Sigmoid colon (tissue), 7 donors: ENCODE data around the gene CD44. TPM values are rescaled to one million over a fixed set of nuclear protein-coding genes. Genes with fewer than 3 reads are reported as not detected.
A peak's percentile ranks its signal among the peaks of the same experiment; 100 is the strongest.

Experiments
- DNase-seq: peaks from one replicate; pipeline ENCODE4 v3.0.0-alpha.2; 2019
- H3K27ac ChIP-seq, 4 donors: fragments of 200-600 bp; sonication (generic); one replicate each; pipeline ENCODE4 v1.5.1; 2016 to 2019; ENCODE audit warnings: mild to moderate bottlenecking in 1 of 4
- H3K27me3 ChIP-seq, 3 donors: fragments of 200-600 bp; sonication (generic); one replicate each; pipeline ENCODE4 v1.5.1; 2019; ENCODE audit warnings: mild to moderate bottlenecking in 1 of 3
- H3K36me3 ChIP-seq, 4 donors: fragments of 200-600 bp; sonication (generic); one replicate each; pipeline ENCODE4 v1.5.1; 2016 to 2019
- H3K4me1 ChIP-seq, 4 donors: fragments of 200-600 bp; sonication (generic); one replicate each; pipeline ENCODE4 v1.5.1; 2017 to 2019
- H3K4me3 ChIP-seq, 4 donors: fragments of 200-600 bp; sonication (generic); one replicate each; pipeline ENCODE4 v1.5.1; 2017 to 2019; ENCODE audit warnings: mild to moderate bottlenecking in 2 of 4, moderate library complexity in 1 of 4
- H3K9me3 ChIP-seq, 4 donors: fragments of 200-600 bp in 3 of 4; sonication (generic) in 3 of 4; one replicate each; pipeline versions ENCODE4 v1.5.1 to v1.6.1; 2013 to 2019
- EP300 ChIP-seq, 4 donors: sonication (generic); formaldehyde crosslinking; IDR thresholded peaks; one replicate each; pipeline ENCODE4 v1.6.1; 2017; ENCODE audit warnings: antibody characterized with exemption in 4 of 4
- POLR2A ChIP-seq, 2 donors: fragments of 450-650 bp; IDR thresholded peaks; one replicate each; pipeline ENCODE4 v1.6.1; 2016; ENCODE audit warnings: antibody characterized with exemption in 2 of 2, mild to moderate bottlenecking in 2 of 2, moderate library complexity in 2 of 2
- POLR2AphosphoS5 ChIP-seq, 4 donors: sonication (generic); formaldehyde crosslinking; IDR thresholded peaks; one replicate each; pipeline ENCODE4 v1.6.1; 2017; ENCODE audit warnings: antibody characterized with exemption in 4 of 4
- WGBS, 2 donors: extraction: QIAGEN DNeasy Blood & Tissue Kit; methylation state at CpG; one replicate each; pipeline ENCODE4 v1.1.7; 2013; 5-methylcytosine and 5-hydroxymethylcytosine counted together
- intact Hi-C: fragments of 100-400 bp; cut with DNase I; formaldehyde crosslinking; loops from one replicate; pipeline ENCODE4 v1.15.1; 2023
- polyA plus RNA-seq, 3 donors: library from polyadenylated mRNA; stranded (reverse); fragments of 200-250 nt; gene quantifications; one replicate each; pipeline ENCODE4 v1.2.3, GENCODE V29; 2013
- total RNA-seq, 4 donors: library from RNA; depleted of rRNA; stranded (reverse); fragments of >200 nt; gene quantifications; one replicate each; pipeline ENCODE4 v1.1.0, GENCODE V29; 2016
- TF ChIP-seq, protein P1 (sequence below), 4 experiments: fragments of 450-650 bp in 3 of 4; fragments of 200-600 bp in 1 of 4; IDR thresholded peaks; one replicate each; pipeline ENCODE4 v1.5.1; 2016 to 2019; ENCODE audit warnings: antibody characterized with exemption in 4 of 4, mild to moderate bottlenecking in 3 of 4, moderate library complexity in 2 of 4
- donor health status: healthy with polysubstance abuse.
- donor health status: Bipolar disorder and iron deficiency.
- donor health status: healthy.

Gene CD44
- total and polyA plus RNA-seq, 7 donors, result 28.4 to 228 (median 76.4) TPM

DNA sequence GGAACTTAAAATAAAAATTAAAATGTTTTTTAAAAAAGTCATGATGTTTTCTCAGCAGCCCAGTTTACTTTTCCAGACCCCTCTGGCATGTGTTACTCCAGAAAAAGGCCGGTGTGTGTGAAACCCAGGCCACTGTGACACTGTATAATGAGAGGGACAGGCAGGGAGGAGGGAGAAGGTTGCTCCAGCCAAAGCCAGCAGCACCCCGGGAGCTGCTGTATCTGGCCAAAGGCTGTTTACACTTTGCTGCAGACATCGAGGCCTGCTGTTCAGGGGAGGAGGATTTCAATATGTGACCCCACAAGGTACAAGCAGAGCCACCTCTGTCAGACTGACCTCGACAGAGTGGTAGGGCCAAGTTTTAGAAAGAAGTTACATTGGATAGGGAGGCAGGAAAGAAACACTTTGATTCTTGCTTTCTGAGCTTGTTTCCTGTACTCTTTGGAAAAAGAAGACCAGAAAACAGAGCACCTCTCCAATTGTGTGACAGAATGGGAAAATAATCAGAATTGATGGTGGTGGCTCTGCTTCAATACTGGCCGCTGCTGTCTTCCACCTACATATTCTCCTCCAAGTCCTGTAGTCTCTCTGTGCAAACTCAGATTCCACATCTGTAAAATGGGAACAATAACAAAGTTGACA lies 41.0 kb upstream of the CD44 start:
- Histone ChIP-seq H3K9me3 (no peaks in the 10 kb centered on the region), H3K4me1 (peaks cover 0 to 48% (median 35%) of the 10 kb centered on the region in 4 donors), H3K4me3 (no peak overlapping the region), H3K36me3 (no peaks in the 10 kb centered on the region), H3K27ac (peak overlapping the region in 3 of 4 donors; percentile 77 to 90 (median 84)), H3K27me3 (no peaks in the 10 kb centered on the region)
- TF ChIP-seq EP300 (IDR thresholded peaks at IDR 0.05) (no peak), POLR2A (IDR thresholded peaks at IDR 0.05) (no peak), POLR2AphosphoS5 (IDR thresholded peaks at IDR 0.05) (no peak)
- TF ChIP-seq, protein P1, sequence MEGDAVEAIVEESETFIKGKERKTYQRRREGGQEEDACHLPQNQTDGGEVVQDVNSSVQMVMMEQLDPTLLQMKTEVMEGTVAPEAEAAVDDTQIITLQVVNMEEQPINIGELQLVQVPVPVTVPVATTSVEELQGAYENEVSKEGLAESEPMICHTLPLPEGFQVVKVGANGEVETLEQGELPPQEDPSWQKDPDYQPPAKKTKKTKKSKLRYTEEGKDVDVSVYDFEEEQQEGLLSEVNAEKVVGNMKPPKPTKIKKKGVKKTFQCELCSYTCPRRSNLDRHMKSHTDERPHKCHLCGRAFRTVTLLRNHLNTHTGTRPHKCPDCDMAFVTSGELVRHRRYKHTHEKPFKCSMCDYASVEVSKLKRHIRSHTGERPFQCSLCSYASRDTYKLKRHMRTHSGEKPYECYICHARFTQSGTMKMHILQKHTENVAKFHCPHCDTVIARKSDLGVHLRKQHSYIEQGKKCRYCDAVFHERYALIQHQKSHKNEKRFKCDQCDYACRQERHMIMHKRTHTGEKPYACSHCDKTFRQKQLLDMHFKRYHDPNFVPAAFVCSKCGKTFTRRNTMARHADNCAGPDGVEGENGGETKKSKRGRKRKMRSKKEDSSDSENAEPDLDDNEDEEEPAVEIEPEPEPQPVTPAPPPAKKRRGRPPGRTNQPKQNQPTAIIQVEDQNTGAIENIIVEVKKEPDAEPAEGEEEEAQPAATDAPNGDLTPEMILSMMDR (IDR thresholded peaks at IDR 0.05), result no peak
- 54 to 72% methylated on average over 5 of the region's 5 CpGs for WGBS, 2 donors
- intact Hi-C loops, result no loop called here
- DNase-seq, result no peak

DNA sequence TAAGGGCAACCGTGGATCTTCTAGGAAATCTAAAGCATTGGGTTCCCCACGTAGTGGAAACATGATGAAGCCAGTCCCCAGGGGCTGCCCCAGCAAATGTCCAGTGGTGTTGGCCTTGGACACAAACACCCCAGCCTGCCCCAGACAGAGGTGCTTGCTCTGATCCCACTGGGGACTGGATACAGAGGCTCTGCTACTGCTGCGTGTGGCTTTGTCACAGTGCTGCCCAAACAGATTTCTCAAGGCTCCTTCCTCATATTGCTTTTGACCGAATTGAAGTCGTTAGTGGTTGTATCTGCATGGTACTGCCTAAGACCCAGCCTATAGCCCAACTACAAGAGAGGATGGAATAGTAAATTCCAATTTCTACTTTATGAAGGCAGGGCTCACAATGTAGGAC lies 40.1 kb upstream of the CD44 start:
- TF ChIP-seq, protein P1 (IDR thresholded peaks at IDR 0.05), result no peak
- no peak for TF ChIP-seq POLR2AphosphoS5 (IDR thresholded peaks at IDR 0.05)
- TF ChIP-seq EP300 (IDR thresholded peaks at IDR 0.05), result no peak
- TF ChIP-seq POLR2A (IDR thresholded peaks at IDR 0.05), result no peak
- Histone ChIP-seq H3K9me3 (no peaks in the 10 kb centered on the region), H3K27ac (peak overlapping the region; percentile 74 to 90 (median 80)), H3K36me3 (no peaks in the 10 kb centered on the region), H3K4me1 (peaks cover 0 to 48% (median 35%) of the 10 kb centered on the region in 4 donors), H3K27me3 (no peaks in the 10 kb centered on the region), H3K4me3 (no peak overlapping the region)
- 91 to 93% methylated on average over 5 of the region's 5 CpGs for WGBS, 2 donors
- DNase-seq, result no peak
- intact Hi-C loops, result no loop called here

DNA sequence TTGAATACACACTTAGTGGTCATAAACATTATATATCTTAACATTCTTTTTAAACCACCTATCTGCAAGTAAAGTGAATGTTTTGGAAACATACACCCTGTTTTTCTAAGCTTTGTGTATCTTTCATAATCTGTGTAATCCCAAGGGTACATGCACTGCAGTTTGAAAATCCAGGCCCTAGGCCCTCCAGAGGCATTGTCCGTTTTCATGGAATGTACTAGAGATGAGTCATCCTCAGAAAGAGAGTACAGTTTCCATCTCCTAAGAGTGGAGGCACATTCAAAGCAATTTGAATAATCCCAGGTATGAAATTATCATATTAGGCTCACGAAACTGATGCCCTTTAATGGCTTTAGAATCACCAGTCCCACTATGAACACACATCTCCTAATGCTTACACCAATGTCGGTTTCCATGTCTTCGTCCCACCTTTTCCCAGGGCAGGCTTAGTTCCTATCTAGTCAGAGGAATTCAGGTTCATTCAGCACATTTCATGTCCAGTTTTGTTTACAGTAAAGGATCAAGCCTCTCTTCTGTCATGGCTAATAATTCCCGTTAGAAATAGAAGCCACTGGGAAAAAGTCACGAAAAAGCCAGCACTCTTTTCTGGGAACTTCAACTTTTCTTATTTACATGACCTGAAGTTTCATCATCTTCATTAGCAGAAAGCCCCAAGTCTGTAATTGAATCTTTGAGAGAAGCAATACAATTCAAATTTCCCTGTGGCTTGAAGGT lies 39.5 kb upstream of the CD44 start:
- Histone ChIP-seq H3K27ac (peak overlapping the region; percentile 74 to 90 (median 80)), H3K4me1 (peaks cover 0 to 48% (median 35%) of the 10 kb centered on the region in 4 donors), H3K9me3 (no peaks in the 10 kb centered on the region), H3K27me3 (no peaks in the 10 kb centered on the region), H3K4me3 (no peak overlapping the region), H3K36me3 (no peaks in the 10 kb centered on the region)
- TF ChIP-seq, protein P1 (IDR thresholded peaks at IDR 0.05), result no peak
- TF ChIP-seq EP300 (IDR thresholded peaks at IDR 0.05) (no peak), POLR2AphosphoS5 (IDR thresholded peaks at IDR 0.05) (peak in 2 of 4 donors; percentile 10 to 28)
- 80 to 87% methylated on average over 6 of the region's 6 CpGs for WGBS, 2 donors
- intact Hi-C loops, result loop anchor here (5.0 kb wide), 1 partner anchor 43 kb away; no protein-coding TSS in a partner anchor
- DNase-seq, result no peak

- H3K27ac ChIP-seq, result peak overlapping the region; percentile 74 to 90 (median 80)
- 68 to 73% methylated on average over 6 of the region's 6 CpGs for WGBS, 2 donors
- H3K9me3 ChIP-seq, result no peaks in the 10 kb centered on the region
- DNase-seq, result no peak
- H3K36me3 ChIP-seq, result no peaks in the 10 kb centered on the region
- intact Hi-C loops, result loop anchor here (5.0 kb wide), 1 partner anchor 42 kb away; no protein-coding TSS in a partner anchor
- peaks cover 0 to 54% (median 39%) of the 10 kb centered on the region in 4 donors for H3K4me1 ChIP-seq
- H3K27me3 ChIP-seq, result no peaks in the 10 kb centered on the region
- TF ChIP-seq EP300 (IDR thresholded peaks at IDR 0.05), result peak in 3 of 4 donors; percentile 46 to 58 (median 56)
- TF ChIP-seq, protein P1 (IDR thresholded peaks at IDR 0.05), result no peak
- peak; percentile 37 to 79 (median 73) for TF ChIP-seq POLR2AphosphoS5 (IDR thresholded peaks at IDR 0.05)
- no peak for TF ChIP-seq POLR2A (IDR thresholded peaks at IDR 0.05)
- H3K4me3 ChIP-seq, result no peak overlapping the region
Measured at GRCh38 chr11:35100013-35100383, 39.0 kb upstream of the CD44 start.
